MM.1S (cell line): Measurements from ENCODE around the gene TRIM7.

ENCODE experiments used
- DNase-seq: peaks from one replicate; pipeline ENCODE4 v3.0.0-alpha.2; 2015
- H2AFZ ChIP-seq: fragments of 300-600 bp; sonication (generic); 2 replicates; pipeline ENCODE4 v1.6.0; 2016; ENCODE audit warnings: antibody characterized with exemption, low read length
- H3F3A ChIP-seq: fragments of 300-600 bp; sonication (generic); 2 replicates; pipeline ENCODE4 v1.6.1; 2016; ENCODE audit warnings: mild to moderate bottlenecking, antibody characterized with exemption, low read length, moderate library complexity, mixed read lengths; ENCODE audit not compliant: insufficient read depth
- H3K27ac ChIP-seq: fragments of 300-600 bp; sonication (generic); 2 replicates; pipeline ENCODE4 v1.5.1; 2016; ENCODE audit warnings: mild to moderate bottlenecking, low read length
- H3K27me3 ChIP-seq: fragments of 300-600 bp; sonication (generic); replicated peaks from 2 replicates; pipeline ENCODE4 v1.6.0; 2016; ENCODE audit warnings: low read length; ENCODE audit not compliant: insufficient read depth
- H3K36me3 ChIP-seq: fragments of 300-600 bp; sonication (generic); replicated peaks from 2 replicates; pipeline ENCODE4 v1.6.1; 2016; ENCODE audit warnings: mild to moderate bottlenecking, low read length, mixed read lengths; ENCODE audit not compliant: insufficient read depth
- H3K4me1 ChIP-seq: fragments of 300-600 bp; sonication (generic); 2 replicates; pipeline ENCODE4 v1.6.1; 2016; ENCODE audit warnings: low read length, mixed read lengths
- H3K4me2 ChIP-seq: fragments of 300-600 bp; sonication (generic); 2 replicates; pipeline ENCODE4 v1.6.0; 2016; ENCODE audit warnings: low read depth, low read length
- H3K4me3 ChIP-seq: fragments of 300-600 bp; sonication (generic); 2 replicates; pipeline ENCODE4 v1.5.1; 2016; ENCODE audit warnings: low read length, mixed read lengths
- H3K79me2 ChIP-seq: fragments of 300-600 bp; sonication (generic); 2 replicates; pipeline ENCODE4 v1.6.1; 2016; ENCODE audit warnings: mixed run types, low read length, mixed read lengths
- H3K9ac ChIP-seq: fragments of 300-600 bp; sonication (generic); 2 replicates; pipeline ENCODE4 v1.6.1; 2016; ENCODE audit warnings: low read length, mixed read lengths
- H3K9me2 ChIP-seq: fragments of 300-600 bp; sonication (generic); replicated peaks from 2 replicates; pipeline ENCODE4 v1.6.1; 2016; ENCODE audit warnings: mild to moderate bottlenecking, low read length, mixed read lengths; ENCODE audit not compliant: insufficient read depth
- H3K9me3 ChIP-seq: fragments of 300-600 bp; sonication (generic); replicated peaks from 2 replicates; pipeline ENCODE4 v1.6.1; 2016; ENCODE audit warnings: mild to moderate bottlenecking, low read length, mixed read lengths; ENCODE audit not compliant: insufficient read depth
- H4K20me1 ChIP-seq: fragments of 300-600 bp; sonication (generic); 2 replicates; pipeline ENCODE4 v1.6.1; 2016; ENCODE audit warnings: mild to moderate bottlenecking, low read length, moderate library complexity, mixed read lengths; ENCODE audit not compliant: insufficient read depth
- EZH2 ChIP-seq: fragments of 300-600 bp; sonication (generic); optimal IDR thresholded peaks from 2 replicates; pipeline ENCODE3; 2017; ENCODE audit warnings: low read depth, mild to moderate bottlenecking, antibody characterized with exemption, low read length, mixed read lengths
- EZH2phosphoT487 ChIP-seq: fragments of 300-600 bp; sonication (generic); IDR thresholded peaks from 2 replicates; pipeline ENCODE4 v1.6.1; 2018; ENCODE audit warnings: antibody characterized with exemption, low read length
- TF ChIP-seq, protein P1 (sequence below): fragments of 300-600 bp; sonication (generic); IDR thresholded peaks from 2 replicates; pipeline ENCODE4 v1.5.1; 2016; ENCODE audit warnings: antibody characterized with exemption, low read length, mixed read lengths

Gene TRIM7

DNA sequence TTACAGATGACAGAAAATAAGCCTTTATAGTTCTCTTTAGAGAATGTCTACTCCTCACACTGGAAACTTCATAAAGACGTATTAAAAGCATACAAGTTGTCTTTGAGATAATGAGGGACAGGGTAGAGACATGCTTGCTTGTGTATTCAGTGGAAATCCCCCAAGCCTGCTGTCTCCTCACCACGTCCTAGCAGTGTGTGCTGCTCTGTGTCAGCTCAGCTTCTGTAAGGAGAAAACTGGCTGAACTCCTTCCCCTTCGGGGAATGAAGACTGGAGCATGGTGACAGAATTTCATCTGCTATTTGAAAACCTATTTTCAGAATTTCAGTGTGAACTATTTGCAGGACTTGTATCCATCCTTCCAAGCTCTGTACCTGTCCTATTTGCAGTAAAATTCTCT, 48.2 kb downstream of the TRIM7 start:
- no peak for DNase-seq
- Histone ChIP-seq H3K4me2 (no peak overlapping the region), H3K9ac (no peak overlapping the region), H3K27ac (no peak overlapping the region), H2AFZ (no peak overlapping the region), H4K20me1 (no peaks in the 10 kb centered on the region), H3K4me3 (no peak overlapping the region), H3K36me3 (no peaks in the 10 kb centered on the region), H3K4me1 (peaks cover 15% of the 10 kb centered on the region), H3K79me2 (no peaks in the 10 kb centered on the region), H3K27me3 (peaks cover 4% of the 10 kb centered on the region; the same call in 1 of the 2 replicates), H3F3A (peaks cover 5% of the 10 kb centered on the region), H3K9me3 (no peaks in the 10 kb centered on the region), H3K9me2 (no peaks in the 10 kb centered on the region)
- TF ChIP-seq, protein P1, sequence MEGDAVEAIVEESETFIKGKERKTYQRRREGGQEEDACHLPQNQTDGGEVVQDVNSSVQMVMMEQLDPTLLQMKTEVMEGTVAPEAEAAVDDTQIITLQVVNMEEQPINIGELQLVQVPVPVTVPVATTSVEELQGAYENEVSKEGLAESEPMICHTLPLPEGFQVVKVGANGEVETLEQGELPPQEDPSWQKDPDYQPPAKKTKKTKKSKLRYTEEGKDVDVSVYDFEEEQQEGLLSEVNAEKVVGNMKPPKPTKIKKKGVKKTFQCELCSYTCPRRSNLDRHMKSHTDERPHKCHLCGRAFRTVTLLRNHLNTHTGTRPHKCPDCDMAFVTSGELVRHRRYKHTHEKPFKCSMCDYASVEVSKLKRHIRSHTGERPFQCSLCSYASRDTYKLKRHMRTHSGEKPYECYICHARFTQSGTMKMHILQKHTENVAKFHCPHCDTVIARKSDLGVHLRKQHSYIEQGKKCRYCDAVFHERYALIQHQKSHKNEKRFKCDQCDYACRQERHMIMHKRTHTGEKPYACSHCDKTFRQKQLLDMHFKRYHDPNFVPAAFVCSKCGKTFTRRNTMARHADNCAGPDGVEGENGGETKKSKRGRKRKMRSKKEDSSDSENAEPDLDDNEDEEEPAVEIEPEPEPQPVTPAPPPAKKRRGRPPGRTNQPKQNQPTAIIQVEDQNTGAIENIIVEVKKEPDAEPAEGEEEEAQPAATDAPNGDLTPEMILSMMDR: no peak
- TF ChIP-seq EZH2 (no peak), EZH2phosphoT487 (no peak)

GRCh38 chr5:181153814-181154213, 51.2 kb downstream of the TRIM7 start:
- Histone ChIP-seq H3K4me3 (no peak overlapping the region), H3K4me1 (no peaks in the 10 kb centered on the region), H3K9me2 (no peaks in the 10 kb centered on the region), H3K79me2 (no peaks in the 10 kb centered on the region), H2AFZ (no peak overlapping the region), H3K9ac (no peak overlapping the region), H3K4me2 (no peak overlapping the region), H3F3A (no peaks in the 10 kb centered on the region), H3K27me3 (peaks cover 17% of the 10 kb centered on the region; the same call in 1 of the 2 replicates), H4K20me1 (no peaks in the 10 kb centered on the region), H3K36me3 (no peaks in the 10 kb centered on the region), H3K27ac (no peak overlapping the region), H3K9me3 (no peaks in the 10 kb centered on the region)
- TF ChIP-seq EZH2phosphoT487 (no peak), EZH2 (no peak)
- TF ChIP-seq, protein P1: no peak
- no peak for DNase-seq

DNA sequence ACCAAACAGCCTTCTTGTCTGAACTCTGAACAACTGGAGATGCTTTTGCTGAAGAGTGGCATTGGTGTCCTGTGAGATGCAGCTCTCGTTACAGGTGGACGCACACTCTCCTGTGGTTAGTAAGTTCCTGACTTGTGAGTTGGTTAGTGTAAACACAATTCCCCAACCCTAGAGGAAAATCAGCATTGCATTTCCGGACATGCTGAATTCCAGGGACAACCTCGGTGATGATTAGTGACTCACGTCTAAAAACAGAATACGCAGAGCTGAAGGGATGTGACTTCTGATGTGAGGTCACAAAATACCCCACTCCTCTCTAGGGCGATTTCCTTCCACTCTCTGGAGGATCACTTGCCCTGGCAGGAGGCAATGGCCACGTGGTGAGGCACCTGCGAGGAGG, 52.6 kb downstream of the TRIM7 start:
- Histone ChIP-seq H3K9me2 (no peaks in the 10 kb centered on the region), H3K9ac (no peak overlapping the region), H4K20me1 (no peaks in the 10 kb centered on the region), H3K4me1 (no peaks in the 10 kb centered on the region), H3K36me3 (no peaks in the 10 kb centered on the region), H3K4me3 (no peak overlapping the region), H3K4me2 (no peak overlapping the region), H3K9me3 (no peaks in the 10 kb centered on the region), H3K27me3 (peaks cover 17% of the 10 kb centered on the region; the same call in 1 of the 2 replicates), H3K27ac (no peak overlapping the region), H3F3A (no peaks in the 10 kb centered on the region), H2AFZ (no peak overlapping the region), H3K79me2 (no peaks in the 10 kb centered on the region)
- TF ChIP-seq EZH2 (no peak), EZH2phosphoT487 (no peak)
- TF ChIP-seq, protein P1: no peak
- DNase-seq: no peak
